Lung (tissue), 12 donors: ENCODE measurements around the gene TBXA2R. TPM values are rescaled to one million over a fixed set of nuclear protein-coding genes. Genes with fewer than 3 reads are reported as not detected.

ENCODE experiments used
- ATAC-seq: fragments of 200-7000 bp; cut with Tn5 transposase; one replicate; pipeline ENCODE4 v1.9.1; 2020; ENCODE audit warnings: moderate number of reproducible peaks; ENCODE audit not compliant: insufficient read depth, low FRiP score
- DNase-seq, 3 donors: peaks; one replicate each; pipeline ENCODE4 v3.0.0-alpha.2; 2013 to 2017
- H3K27ac ChIP-seq, 2 donors: one replicate each; pipeline ENCODE4 v1.5.1; 2013; ENCODE audit warnings: mild to moderate bottlenecking in 2 of 2, moderate library complexity in 2 of 2, control low read depth in 1 of 2, inconsistent platforms in 1 of 2, low read depth in 1 of 2, low read length in 1 of 2
- H3K27me3 ChIP-seq, 3 donors: one replicate each; pipeline ENCODE4 v1.5.1; 2013; ENCODE audit warnings: low read length in 2 of 3; ENCODE audit not compliant: control insufficient read depth in 3 of 3, insufficient read depth in 3 of 3
- H3K36me3 ChIP-seq, 4 donors: one replicate each; pipeline ENCODE4 v1.5.1; 2013; ENCODE audit warnings: low read length in 4 of 4, mild to moderate bottlenecking in 1 of 4, moderate library complexity in 1 of 4; ENCODE audit not compliant: control insufficient read depth in 4 of 4, insufficient read depth in 4 of 4
- H3K4me1 ChIP-seq, 5 donors: one replicate each; pipeline ENCODE4 v1.5.1; 2013; ENCODE audit warnings: low read length in 5 of 5, mild to moderate bottlenecking in 2 of 5, moderate library complexity in 1 of 5; ENCODE audit not compliant: control insufficient read depth in 5 of 5, insufficient read depth in 5 of 5
- H3K4me3 ChIP-seq: one replicate; pipeline ENCODE4 v1.5.1; 2013; ENCODE audit warnings: mild to moderate bottlenecking, control low read depth, moderate library complexity
- H3K9ac ChIP-seq, 2 donors: one replicate each; pipeline ENCODE4 v1.5.1; 2013; ENCODE audit warnings: low read length in 2 of 2, control low read depth in 1 of 2; ENCODE audit not compliant: insufficient read depth in 1 of 2
- H3K9me3 ChIP-seq, 4 donors: one replicate each; pipeline ENCODE4 v1.5.1; 2013; ENCODE audit warnings: low read length in 3 of 4, mild to moderate bottlenecking in 1 of 4, moderate library complexity in 1 of 4; ENCODE audit not compliant: control insufficient read depth in 4 of 4, insufficient read depth in 3 of 4
- WGBS, 2 donors: extraction: QIAGEN DNeasy Blood & Tissue Kit; methylation state at CpG; one replicate each; pipeline ENCODE4 v1.1.7; 2013; 5-methylcytosine and 5-hydroxymethylcytosine counted together
- polyA plus RNA-seq, 2 donors: library from polyadenylated mRNA; stranded (reverse); fragments of 200-250 nt; gene quantifications; one replicate each; pipeline ENCODE4 v1.2.1, GENCODE V29; 2013
- total RNA-seq, 2 donors: library from RNA; depleted of rRNA in 1 of 2; stranded (reverse); fragments of >200 nt in 1 of 2; gene quantifications; one replicate each; pipeline ENCODE4 v1.2.1, GENCODE V29; 2014 to 2021
- TF ChIP-seq, protein P1 (sequence below): IDR thresholded peaks from 2 replicates; pipeline ENCODE4 v1.5.1; 2012; ENCODE audit warnings: mild to moderate bottlenecking; ENCODE audit errors: control extremely low read depth, extremely low read depth
- donor health status: control.
- donor health status: control.
- donor health status: Bipolar disorder and iron deficiency.
- donor health status: healthy.
- donor health status: DM: yes; HTN: yes; CAD: no.

TBXA2R gene
- total and polyA plus RNA-seq, 4 donors: 2.5 to 7.6 (median 3.5) TPM

DNA sequence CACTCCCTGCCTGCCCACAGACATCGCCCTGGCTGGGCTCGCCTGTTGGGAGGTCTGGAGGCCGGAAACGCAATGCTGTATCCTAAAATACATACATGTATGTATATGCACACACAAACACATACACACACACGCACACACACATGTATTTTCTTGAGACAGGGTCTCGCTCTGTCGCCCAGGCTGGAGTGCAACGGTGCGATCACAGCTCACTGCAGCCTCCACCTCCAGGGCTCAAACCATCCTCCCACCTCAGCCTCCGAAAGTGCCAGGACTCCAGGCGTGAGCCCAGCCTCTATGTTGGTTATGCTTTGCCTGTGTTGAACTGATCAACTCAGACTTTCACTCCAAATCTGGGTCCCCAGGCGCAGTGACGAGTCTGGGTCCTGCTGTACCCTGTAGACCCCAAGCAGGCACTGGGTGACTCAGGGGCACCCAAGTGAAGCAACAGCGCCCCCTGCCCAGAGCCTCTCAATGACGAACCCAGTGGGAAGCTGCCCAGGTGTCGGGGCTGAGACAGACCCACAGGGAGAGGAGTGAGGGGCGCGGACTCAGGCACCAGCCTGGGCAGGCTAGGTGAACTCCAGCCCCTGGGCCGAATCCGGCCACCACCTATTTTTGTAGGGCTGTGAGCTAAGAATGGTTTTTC, 47.3 kb upstream of the TBXA2R start:
- no peak for DNase-seq
- no peak overlapping the region for H3K9ac ChIP-seq
- H3K27me3 ChIP-seq: no peaks in the 10 kb centered on the region
- peaks cover 4 to 75% (median 15%) of the 10 kb centered on the region in 4 donors for H3K36me3 ChIP-seq
- WGBS, 2 donors: 97% methylated on average over 20 of the region's 20 CpGs
- no peaks in the 10 kb centered on the region for H3K9me3 ChIP-seq
- TF ChIP-seq, protein P1, sequence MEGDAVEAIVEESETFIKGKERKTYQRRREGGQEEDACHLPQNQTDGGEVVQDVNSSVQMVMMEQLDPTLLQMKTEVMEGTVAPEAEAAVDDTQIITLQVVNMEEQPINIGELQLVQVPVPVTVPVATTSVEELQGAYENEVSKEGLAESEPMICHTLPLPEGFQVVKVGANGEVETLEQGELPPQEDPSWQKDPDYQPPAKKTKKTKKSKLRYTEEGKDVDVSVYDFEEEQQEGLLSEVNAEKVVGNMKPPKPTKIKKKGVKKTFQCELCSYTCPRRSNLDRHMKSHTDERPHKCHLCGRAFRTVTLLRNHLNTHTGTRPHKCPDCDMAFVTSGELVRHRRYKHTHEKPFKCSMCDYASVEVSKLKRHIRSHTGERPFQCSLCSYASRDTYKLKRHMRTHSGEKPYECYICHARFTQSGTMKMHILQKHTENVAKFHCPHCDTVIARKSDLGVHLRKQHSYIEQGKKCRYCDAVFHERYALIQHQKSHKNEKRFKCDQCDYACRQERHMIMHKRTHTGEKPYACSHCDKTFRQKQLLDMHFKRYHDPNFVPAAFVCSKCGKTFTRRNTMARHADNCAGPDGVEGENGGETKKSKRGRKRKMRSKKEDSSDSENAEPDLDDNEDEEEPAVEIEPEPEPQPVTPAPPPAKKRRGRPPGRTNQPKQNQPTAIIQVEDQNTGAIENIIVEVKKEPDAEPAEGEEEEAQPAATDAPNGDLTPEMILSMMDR: no peak
- no peak overlapping the region for H3K27ac ChIP-seq
- ATAC-seq: no peak
- no peak overlapping the region for H3K4me3 ChIP-seq
- no peaks in the 10 kb centered on the region for H3K4me1 ChIP-seq

DNA sequence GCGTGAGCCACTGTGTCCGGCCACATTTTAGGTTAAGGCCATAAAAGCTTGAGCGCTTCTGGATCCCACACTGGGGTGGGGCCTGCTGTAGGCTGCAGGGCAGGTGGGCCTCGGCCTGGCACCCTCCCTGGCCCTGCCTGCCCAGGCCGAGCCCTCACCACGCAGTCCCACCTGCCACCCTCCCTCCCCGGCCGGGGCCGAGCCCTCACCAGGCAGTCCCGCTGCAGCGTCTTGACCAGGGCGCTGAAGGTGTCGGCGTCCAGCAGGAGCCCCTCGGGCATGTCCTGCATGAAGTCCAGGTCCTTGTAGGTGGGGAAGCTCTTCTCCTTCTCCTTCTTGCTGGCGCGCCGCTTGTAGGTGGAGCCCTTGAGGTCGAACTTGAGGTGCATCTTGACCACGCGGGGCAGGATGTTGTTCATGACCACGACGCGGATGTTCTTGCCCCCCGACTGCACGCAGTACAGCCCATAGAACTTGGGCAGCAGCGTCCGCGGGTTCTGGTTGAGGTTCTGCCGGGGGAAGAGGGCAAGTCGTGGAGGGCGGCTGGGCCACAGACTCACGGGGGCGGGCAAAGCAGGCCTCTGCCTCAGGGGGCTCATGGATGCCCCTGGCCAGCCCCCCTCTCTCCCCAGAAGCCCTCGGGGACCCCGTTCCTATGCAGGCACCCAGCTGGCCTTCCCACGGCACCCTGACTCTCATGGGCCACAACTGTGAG, 46.6 kb upstream of the TBXA2R start:
- H3K27me3 ChIP-seq: no peaks in the 10 kb centered on the region
- DNase-seq (no peak), ATAC-seq (no peak)
- H3K9ac ChIP-seq: no peak overlapping the region
- no peaks in the 10 kb centered on the region for H3K4me1 ChIP-seq
- no peak overlapping the region for H3K4me3 ChIP-seq
- TF ChIP-seq, protein P1: no peak
- no peak overlapping the region for H3K27ac ChIP-seq
- WGBS, 2 donors: 86 to 90% methylated on average over 36 to 37 of the region's 37 CpGs
- peaks cover 4 to 72% (median 15%) of the 10 kb centered on the region in 4 donors for H3K36me3 ChIP-seq
- H3K9me3 ChIP-seq: no peaks in the 10 kb centered on the region

DNA sequence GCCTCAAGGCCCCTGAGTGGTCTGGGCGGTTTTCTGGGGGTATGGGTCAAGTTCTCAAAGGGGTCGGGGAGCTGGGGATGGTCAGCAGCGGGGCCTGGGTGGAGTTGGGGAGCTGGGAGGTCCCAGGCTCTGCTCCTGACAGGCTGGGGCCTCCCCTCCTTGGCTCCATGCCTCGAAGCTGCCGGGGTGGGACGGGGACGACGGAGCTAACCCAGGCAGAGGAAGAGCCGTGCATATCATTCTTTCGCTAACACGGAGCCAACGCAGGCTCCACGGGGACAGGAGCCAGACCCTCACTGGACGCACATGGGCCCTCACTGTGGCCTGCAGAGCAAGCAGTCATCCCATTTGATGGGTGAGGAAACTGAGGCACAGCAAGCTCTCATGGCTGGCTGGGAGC, 45.7 kb upstream of the TBXA2R start:
- ATAC-seq: no peak
- TF ChIP-seq, protein P1: no peak
- H3K4me1 ChIP-seq: no peaks in the 10 kb centered on the region
- no peak overlapping the region for H3K4me3 ChIP-seq
- no peak overlapping the region for H3K9ac ChIP-seq
- no peak for DNase-seq
- H3K9me3 ChIP-seq: no peaks in the 10 kb centered on the region
- H3K27me3 ChIP-seq: no peaks in the 10 kb centered on the region
- H3K27ac ChIP-seq: no peak overlapping the region
- peaks cover 4 to 69% (median 14%) of the 10 kb centered on the region in 4 donors for H3K36me3 ChIP-seq
- 93 to 97% methylated on average over 14 of the region's 14 CpGs for WGBS, 2 donors
